GM23248 (cell line): ENCODE results near the gene RABEP2. TPM values are rescaled to one million over a fixed set of nuclear protein-coding genes. Genes with fewer than 3 reads are reported as not detected.
"Not testable (repeated sequence)": the region's sequence is repeated elsewhere in the genome, so short reads cannot be mapped to it uniquely, and the experiment has no call there.

Experiments
- DNase-seq: peaks from one replicate; pipeline ENCODE4 v3.0.0-alpha.2; 2015
- H2AFZ ChIP-seq: fragments of 200-600 bp; sonication (generic); 2 replicates; pipeline ENCODE4 v1.6.1; 2016; ENCODE audit warnings: antibody characterized with exemption
- H3F3A ChIP-seq: fragments of 200-600 bp; sonication (generic); 2 replicates; pipeline ENCODE4 v1.6.1; 2016; ENCODE audit warnings: mild to moderate bottlenecking, antibody characterized with exemption, mixed run types; ENCODE audit not compliant: insufficient read depth
- H3K27ac ChIP-seq: fragments of 200-600 bp; sonication (generic); 2 replicates; pipeline ENCODE4 v1.5.1; 2016; ENCODE audit warnings: mild to moderate bottlenecking
- H3K27me3 ChIP-seq: fragments of 200-600 bp; sonication (generic); replicated peaks from 2 replicates; pipeline ENCODE4 v1.6.1; 2016; ENCODE audit warnings: mild to moderate bottlenecking; ENCODE audit not compliant: insufficient read depth
- H3K36me3 ChIP-seq: fragments of 200-600 bp; sonication (generic); 2 replicates; pipeline ENCODE4 v1.6.1; 2016; ENCODE audit warnings: low read depth, mild to moderate bottlenecking
- H3K4me1 ChIP-seq: fragments of 200-600 bp; sonication (generic); 2 replicates; pipeline ENCODE4 v1.6.1; 2016; ENCODE audit warnings: mild to moderate bottlenecking; ENCODE audit not compliant: insufficient read depth
- H3K4me2 ChIP-seq: fragments of 200-600 bp; sonication (generic); one replicate; pipeline ENCODE4 v1.6.1; 2016; ENCODE audit warnings: mild to moderate bottlenecking; ENCODE audit not compliant: unreplicated experiment
- H3K4me3 ChIP-seq: fragments of 200-600 bp; sonication (generic); 2 replicates; pipeline ENCODE4 v1.5.1; 2016; ENCODE audit warnings: mild to moderate bottlenecking
- H3K79me2 ChIP-seq: fragments of 200-600 bp; sonication (generic); 2 replicates; pipeline ENCODE4 v1.6.1; 2016; ENCODE audit warnings: mild to moderate bottlenecking; ENCODE audit not compliant: insufficient read depth
- H3K9ac ChIP-seq: fragments of 200-600 bp; sonication (generic); 2 replicates; pipeline ENCODE4 v1.6.1; 2016; ENCODE audit warnings: mild to moderate bottlenecking
- H3K9me2 ChIP-seq: fragments of 200-600 bp; sonication (generic); 2 replicates; pipeline ENCODE4 v1.6.1; 2016; ENCODE audit warnings: mixed run types, mild to moderate bottlenecking, moderate library complexity; ENCODE audit not compliant: insufficient read depth
- H3K9me3 ChIP-seq: fragments of 200-600 bp; sonication (generic); one replicate; pipeline ENCODE4 v1.6.1; 2017; ENCODE audit warnings: low read depth
- H4K20me1 ChIP-seq: fragments of 200-600 bp; sonication (generic); 2 replicates; pipeline ENCODE4 v1.6.0; 2016; ENCODE audit not compliant: insufficient read depth
- EZH2 ChIP-seq: fragments of 200-600 bp; sonication (generic); IDR thresholded peaks from 2 replicates; pipeline ENCODE4 v1.6.1; 2018; ENCODE audit warnings: antibody characterized with exemption, mild to moderate bottlenecking; ENCODE audit not compliant: insufficient read depth, poor library complexity, severe bottlenecking
- EZH2phosphoT487 ChIP-seq: fragments of 200-600 bp; sonication (generic); IDR thresholded peaks from 2 replicates; pipeline ENCODE4 v1.6.1; 2018; ENCODE audit warnings: antibody characterized with exemption, moderate library complexity, mild to moderate bottlenecking, low read depth; ENCODE audit not compliant: insufficient read depth
- WGBS, 2 experiments: methylation state at CpG; one replicate each; pipeline ENCODE4 v1.1.6; 2015 to 2017; ENCODE audit warnings: low lambda C conversion rate in 2 of 2, low coverage in 1 of 2; ENCODE audit errors: missing lambda C conversion rate in 2 of 2; 5-methylcytosine and 5-hydroxymethylcytosine counted together
- in situ Hi-C: fragments of 300-500 bp; cut with MboI; formaldehyde crosslinking; loops from 2 replicates; pipeline ENCODE4 v1.15.0; 2020
- polyA plus RNA-seq: library from polyadenylated mRNA; unstranded; fragments of >200 nt; fragmentation: Nextera tagmentation; extraction: Ambion mirVana; gene quantifications from 2 replicates; pipeline ENCODE4 v1.2.1, GENCODE V29; 2016
- total RNA-seq: library from RNA; depleted of rRNA; stranded (reverse); fragments of >200 nt; shearing (Covaris generic); gene quantifications from 2 replicates; pipeline ENCODE4 v1.2.3, GENCODE V29; 2014

RABEP2 gene
- total and polyA plus RNA-seq, 2 experiments from 2014 or later = 14.0 to 53.4 TPM

GRCh38 chr16:28886945-28887344, 38.1 kb downstream of the RABEP2 start:
- 55 to 68% methylated on average over 10 of the region's 10 CpGs for WGBS, 2 experiments
- Histone ChIP-seq H3K4me2 (no peak overlapping the region), H3K27ac (no peak overlapping the region), H3K9me2 (no peaks in the 10 kb centered on the region), H3K4me1 (no peaks in the 10 kb centered on the region), H3K4me3 (no peak overlapping the region), H3K79me2 (no peaks in the 10 kb centered on the region), H4K20me1 (no peaks in the 10 kb centered on the region), H2AFZ (no peak overlapping the region), H3K9ac (no peak overlapping the region), H3K9me3 (no peaks in the 10 kb centered on the region), H3F3A (no peaks in the 10 kb centered on the region), H3K36me3 (no peaks in the 10 kb centered on the region), H3K27me3 (no peaks in the 10 kb centered on the region)
- TF ChIP-seq EZH2 = no peak
- TF ChIP-seq EZH2phosphoT487 = no peak
- DNase-seq = no peak
- in situ Hi-C loops = no loop called here

GRCh38 chr16:28884045-28884444, 41.0 kb downstream of the RABEP2 start:
- Histone ChIP-seq H2AFZ (no peak overlapping the region), H3K4me2 (no peak overlapping the region), H3K9me2 (no peaks in the 10 kb centered on the region), H4K20me1 (no peaks in the 10 kb centered on the region), H3K4me1 (peaks cover 3% of the 10 kb centered on the region; the same call in 1 of the 2 replicates), H3K27ac (no peak overlapping the region), H3K36me3 (no peaks in the 10 kb centered on the region), H3K9me3 (no peaks in the 10 kb centered on the region), H3K27me3 (no peaks in the 10 kb centered on the region), H3K9ac (no peak overlapping the region), H3F3A (no peaks in the 10 kb centered on the region), H3K79me2 (no peaks in the 10 kb centered on the region), H3K4me3 (no peak overlapping the region)
- in situ Hi-C loops = no loop called here
- TF ChIP-seq EZH2phosphoT487 = no peak
- TF ChIP-seq EZH2 = no peak
- DNase-seq = no peak
- 96 to 97% methylated on average over 6 of the region's 6 CpGs for WGBS, 2 experiments

- 50 to 51% methylated on average over 25 of the region's 25 CpGs for WGBS, 2 experiments
- Histone ChIP-seq H3F3A (no peaks in the 10 kb centered on the region), H3K27ac (no peak overlapping the region), H3K9ac (no peak overlapping the region), H3K27me3 (no peaks in the 10 kb centered on the region), H3K4me1 (peaks cover 4% of the 10 kb centered on the region; the same call in 1 of the 2 replicates), H4K20me1 (no peaks in the 10 kb centered on the region), H3K9me2 (no peaks in the 10 kb centered on the region), H2AFZ (no peak overlapping the region), H3K79me2 (no peaks in the 10 kb centered on the region), H3K9me3 (no peaks in the 10 kb centered on the region), H3K4me3 (no peak overlapping the region), H3K4me2 (no peak overlapping the region), H3K36me3 (no peaks in the 10 kb centered on the region)
- no peak for TF ChIP-seq EZH2phosphoT487
- DNase-seq = no peak
- in situ Hi-C loops = no loop called here
Observed at GRCh38 chr16:28883221-28883996, 41.6 kb downstream of the RABEP2 start.

- in situ Hi-C loops = no loop called here
- Histone ChIP-seq H3K9ac (no peak overlapping the region), H3K36me3 (no peaks in the 10 kb centered on the region), H3K79me2 (no peaks in the 10 kb centered on the region), H3K4me2 (no peak overlapping the region), H2AFZ (no peak overlapping the region), H3K4me3 (no peak overlapping the region), H3K27me3 (no peaks in the 10 kb centered on the region), H3F3A (no peaks in the 10 kb centered on the region), H3K9me3 (no peaks in the 10 kb centered on the region), H3K9me2 (no peaks in the 10 kb centered on the region), H3K27ac (no peak overlapping the region), H3K4me1 (peaks cover 4% of the 10 kb centered on the region; the same call in 1 of the 2 replicates), H4K20me1 (no peaks in the 10 kb centered on the region)
- TF ChIP-seq EZH2 (no peak), EZH2phosphoT487 (no peak)
- 32 to 37% methylated on average over 17 to 21 of the region's 24 CpGs for WGBS, 2 experiments
- DNase-seq = no peak
Observed at GRCh38 chr16:28882551-28883160, 42.4 kb downstream of the RABEP2 start.

GRCh38 chr16:28881565-28881964, 43.5 kb downstream of the RABEP2 start:
- H3K4me1 ChIP-seq, H3K27ac ChIP-seq, in situ Hi-C loops, H4K20me1 ChIP-seq, H3K27me3 ChIP-seq, H3K79me2 ChIP-seq, H3F3A ChIP-seq, H3K9ac ChIP-seq, H2AFZ ChIP-seq, DNase-seq, H3K9me2 ChIP-seq, H3K9me3 ChIP-seq, H3K36me3 ChIP-seq, H3K4me2 ChIP-seq, H3K4me3 ChIP-seq: not testable (repeated sequence)
- WGBS, 2 experiments = 89 to 94% methylated on average over 4 of the region's 4 CpGs
